KMS-11 (cell line): ENCODE results near the gene MAST3.

ENCODE experiments used
- H2AFZ ChIP-seq: fragments of 200-600 bp; sonication (generic); 2 replicates; pipeline ENCODE4 v1.6.1; 2016; ENCODE audit warnings: antibody characterized with exemption, mixed run types, low read depth
- H3K27ac ChIP-seq: fragments of 200-600 bp; sonication (generic); 2 replicates; pipeline ENCODE4 v1.6.1; 2016; ENCODE audit warnings: mild to moderate bottlenecking, mixed run types
- H3K27me3 ChIP-seq: fragments of 200-600 bp; sonication (generic); 2 replicates; pipeline ENCODE4 v1.6.1; 2017; ENCODE audit warnings: mild to moderate bottlenecking, low read depth, mixed run types, moderate library complexity; ENCODE audit not compliant: insufficient read depth
- H3K36me3 ChIP-seq: fragments of 200-600 bp; sonication (generic); 2 replicates; pipeline ENCODE4 v1.6.1; 2017; ENCODE audit warnings: mild to moderate bottlenecking, mixed run types; ENCODE audit not compliant: insufficient read depth
- H3K4me1 ChIP-seq: fragments of 200-600 bp; sonication (generic); 2 replicates; pipeline ENCODE4 v1.6.1; 2016; ENCODE audit warnings: mild to moderate bottlenecking, low read depth, mixed run types; ENCODE audit not compliant: poor library complexity, severe bottlenecking
- H3K4me2 ChIP-seq: fragments of 200-600 bp; sonication (generic); 2 replicates; pipeline ENCODE4 v1.7.0; 2016; ENCODE audit warnings: mild to moderate bottlenecking, mixed run types
- H3K4me3 ChIP-seq: fragments of 200-600 bp; sonication (generic); IDR thresholded peaks from 2 replicates; pipeline ENCODE4 v1.6.1; 2017; ENCODE audit warnings: low read depth, low read length, mixed read lengths; ENCODE audit not compliant: insufficient read depth
- H3K79me2 ChIP-seq: fragments of 200-600 bp; sonication (generic); 2 replicates; pipeline ENCODE4 v1.6.1; 2016; ENCODE audit warnings: low read depth, mixed run types; ENCODE audit not compliant: insufficient read depth
- H3K9ac ChIP-seq: fragments of 200-600 bp; sonication (generic); 2 replicates; pipeline ENCODE4 v1.6.1; 2016; ENCODE audit warnings: mild to moderate bottlenecking, mixed run types
- H4K20me1 ChIP-seq: fragments of 200-600 bp; sonication (generic); 2 replicates; pipeline ENCODE4 v1.6.1; 2016; ENCODE audit warnings: mild to moderate bottlenecking, mixed run types; ENCODE audit not compliant: insufficient read depth
- CTCF ChIP-seq: fragments of 200-600 bp; sonication (generic); conservative IDR thresholded peaks from 2 replicates; pipeline ENCODE4 v1.6.1; 2017; ENCODE audit warnings: low read depth, mild to moderate bottlenecking, antibody characterized with exemption, low read length, moderate library complexity, mixed read lengths

MAST3 gene

GRCh38 chr19:18068395-18068794, 29.2 kb upstream of the MAST3 start:
- Histone ChIP-seq H3K4me3 (no peak overlapping the region), H3K4me2 (no peak overlapping the region), H3K4me1 (no peaks in the 10 kb centered on the region), H2AFZ (no peak overlapping the region), H3K79me2 (no peaks in the 10 kb centered on the region), H3K27me3 (no peaks in the 10 kb centered on the region), H4K20me1 (no peaks in the 10 kb centered on the region), H3K9ac (no peak overlapping the region), H3K27ac (no peak overlapping the region), H3K36me3 (no peaks in the 10 kb centered on the region)
- no peak for TF ChIP-seq CTCF

- H3K27ac ChIP-seq: no peak overlapping the region
- no peak overlapping the region for H3K4me2 ChIP-seq
- H3K79me2 ChIP-seq: no peaks in the 10 kb centered on the region
- no peaks in the 10 kb centered on the region for H3K27me3 ChIP-seq
- no peak overlapping the region for H3K9ac ChIP-seq
- TF ChIP-seq CTCF: no peak
- no peaks in the 10 kb centered on the region for H4K20me1 ChIP-seq
- H3K36me3 ChIP-seq: no peaks in the 10 kb centered on the region
- no peak overlapping the region for H2AFZ ChIP-seq
- no peak overlapping the region for H3K4me3 ChIP-seq
- H3K4me1 ChIP-seq: no peaks in the 10 kb centered on the region
Measured at GRCh38 chr19:18069383-18069782, 28.2 kb upstream of the MAST3 start.

GRCh38 chr19:18070181-18070580, 27.4 kb upstream of the MAST3 start:
- Histone ChIP-seq H3K27me3 (no peaks in the 10 kb centered on the region), H3K79me2 (no peaks in the 10 kb centered on the region), H2AFZ (no peak overlapping the region), H4K20me1 (no peaks in the 10 kb centered on the region), H3K27ac (no peak overlapping the region), H3K4me3 (no peak overlapping the region), H3K4me1 (no peaks in the 10 kb centered on the region), H3K4me2 (no peak overlapping the region), H3K9ac (no peak overlapping the region), H3K36me3 (no peaks in the 10 kb centered on the region)
- TF ChIP-seq CTCF: no peak

GRCh38 chr19:18072335-18072734, 25.2 kb upstream of the MAST3 start:
- Histone ChIP-seq H3K27ac (no peak overlapping the region), H3K9ac (no peak overlapping the region), H3K4me1 (no peaks in the 10 kb centered on the region), H4K20me1 (no peaks in the 10 kb centered on the region), H3K79me2 (no peaks in the 10 kb centered on the region), H3K4me2 (no peak overlapping the region), H2AFZ (no peak overlapping the region), H3K27me3 (no peaks in the 10 kb centered on the region), H3K4me3 (no peak overlapping the region), H3K36me3 (no peaks in the 10 kb centered on the region)
- no peak for TF ChIP-seq CTCF

- no peak for TF ChIP-seq CTCF
- H3K9ac ChIP-seq: no peak overlapping the region
- no peak overlapping the region for H3K27ac ChIP-seq
Measured at GRCh38 chr19:18073197-18073596, 24.4 kb upstream of the MAST3 start.

More at GRCh38 chr19:18073197-18073596, 24.4 kb upstream of the MAST3 start:
- no peak overlapping the region for H2AFZ ChIP-seq
- no peaks in the 10 kb centered on the region for H3K27me3 ChIP-seq
- H3K79me2 ChIP-seq: no peaks in the 10 kb centered on the region
- H3K4me3 ChIP-seq: no peak overlapping the region
- H4K20me1 ChIP-seq: no peaks in the 10 kb centered on the region
- no peak overlapping the region for H3K4me2 ChIP-seq
- no peaks in the 10 kb centered on the region for H3K4me1 ChIP-seq
- no peaks in the 10 kb centered on the region for H3K36me3 ChIP-seq
